GM18526 (cell line): ENCODE measurements around the gene ADAP1.

ENCODE experiments used
- POLR2A ChIP-seq: IDR thresholded peaks from 3 replicates; pipeline ENCODE4 v1.6.1; 2011; ENCODE audit not compliant: insufficient read length; ENCODE audit errors: extremely low read depth

Gene ADAP1

GRCh38 chr7:939843-940242 lies 14.6 kb downstream of the ADAP1 start:
- TF ChIP-seq POLR2A: no peak

GRCh38 chr7:938546-939185 lies 15.8 kb downstream of the ADAP1 start:
- no peak for TF ChIP-seq POLR2A

GRCh38 chr7:937856-938484 lies 16.5 kb downstream of the ADAP1 start:
- no peak for TF ChIP-seq POLR2A

GRCh38 chr7:936386-937054 lies 18.0 kb downstream of the ADAP1 start:
- TF ChIP-seq POLR2A: no peak

- no peak for TF ChIP-seq POLR2A
These were observed 18.6 kb downstream of the ADAP1 start for GRCh38 chr7:935874-936385.

- no peak for TF ChIP-seq POLR2A
These were observed 19.2 kb downstream of the ADAP1 start for GRCh38 chr7:935164-935873.

GRCh38 chr7:934469-935163 lies 19.9 kb downstream of the ADAP1 start:
- no peak for TF ChIP-seq POLR2A

- TF ChIP-seq POLR2A: no peak
These were observed 21.9 kb downstream of the ADAP1 start for GRCh38 chr7:932651-932975.

GRCh38 chr7:931871-932650 lies 22.4 kb downstream of the ADAP1 start:
- no peak for TF ChIP-seq POLR2A

GRCh38 chr7:930975-931758 lies 23.3 kb downstream of the ADAP1 start:
- no peak for TF ChIP-seq POLR2A

GRCh38 chr7:929311-929711 lies 25.2 kb downstream of the ADAP1 start:
- no peak for TF ChIP-seq POLR2A

GRCh38 chr7:927031-927671 lies 27.3 kb downstream of the ADAP1 start:
- no peak for TF ChIP-seq POLR2A

- no peak for TF ChIP-seq POLR2A
These were observed 28.1 kb downstream of the ADAP1 start for GRCh38 chr7:926061-927030.
